NCI-H2196 treated with DMSO at 0.1 percent for 48 hours (cell line): ENCODE data around the gene SEMA4D.

ENCODE experiments used
- DNase-seq: peaks from one replicate; lab custom pipeline; 2025; ENCODE audit not compliant: unreplicated experiment; lab: John Stamatoyannopoulos, UW

Gene SEMA4D

DNA sequence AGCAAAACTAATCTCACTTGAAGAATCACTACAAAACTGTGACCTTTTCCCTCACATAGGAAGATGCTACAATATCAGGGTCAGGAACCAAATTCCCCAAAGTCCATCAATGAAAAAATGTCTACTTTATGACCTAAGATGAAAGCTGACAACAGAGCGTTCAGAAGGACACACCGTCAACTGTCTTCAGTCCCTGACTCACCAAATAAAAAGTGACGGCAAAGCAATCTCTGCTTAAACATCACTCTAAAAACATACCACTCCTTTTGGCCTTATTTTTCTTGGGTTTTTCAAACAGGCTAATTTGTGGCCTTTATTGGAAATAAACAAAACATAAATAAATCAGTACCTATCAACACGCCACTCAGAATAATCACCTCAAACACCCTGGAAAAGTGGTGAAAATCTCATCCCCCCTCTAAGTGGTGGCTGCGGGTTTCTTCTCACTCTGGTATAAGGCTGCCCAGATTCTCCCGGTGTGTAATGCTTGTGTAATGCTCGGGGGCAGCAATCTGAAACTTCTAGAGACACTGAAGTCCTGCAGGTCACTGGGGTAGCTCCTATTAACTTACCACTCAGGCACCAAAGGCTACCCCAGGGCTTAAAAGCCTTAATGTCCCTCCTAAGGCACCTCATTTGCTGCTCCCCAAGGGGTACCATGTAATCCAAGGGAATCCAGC lies 29.5 kb downstream of the SEMA4D start:
- DNase-seq: no peak

DNA sequence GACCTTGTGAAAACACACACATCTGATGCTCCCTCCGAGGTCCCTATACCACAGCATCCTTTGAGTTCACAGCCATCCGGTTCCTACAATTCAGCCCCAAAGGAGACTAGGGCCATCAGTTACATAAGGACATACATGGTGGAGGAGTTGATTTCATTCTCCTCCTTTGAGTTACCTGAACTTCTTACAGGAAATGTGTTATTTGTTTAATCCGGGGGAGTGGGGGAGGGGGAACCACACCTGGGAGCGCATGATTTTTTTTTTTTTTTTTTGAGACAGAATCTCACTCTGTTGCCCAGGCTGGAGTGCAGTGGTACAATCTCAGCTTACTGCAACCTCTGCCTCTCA lies 30.7 kb downstream of the SEMA4D start:
- no peak for DNase-seq

DNA sequence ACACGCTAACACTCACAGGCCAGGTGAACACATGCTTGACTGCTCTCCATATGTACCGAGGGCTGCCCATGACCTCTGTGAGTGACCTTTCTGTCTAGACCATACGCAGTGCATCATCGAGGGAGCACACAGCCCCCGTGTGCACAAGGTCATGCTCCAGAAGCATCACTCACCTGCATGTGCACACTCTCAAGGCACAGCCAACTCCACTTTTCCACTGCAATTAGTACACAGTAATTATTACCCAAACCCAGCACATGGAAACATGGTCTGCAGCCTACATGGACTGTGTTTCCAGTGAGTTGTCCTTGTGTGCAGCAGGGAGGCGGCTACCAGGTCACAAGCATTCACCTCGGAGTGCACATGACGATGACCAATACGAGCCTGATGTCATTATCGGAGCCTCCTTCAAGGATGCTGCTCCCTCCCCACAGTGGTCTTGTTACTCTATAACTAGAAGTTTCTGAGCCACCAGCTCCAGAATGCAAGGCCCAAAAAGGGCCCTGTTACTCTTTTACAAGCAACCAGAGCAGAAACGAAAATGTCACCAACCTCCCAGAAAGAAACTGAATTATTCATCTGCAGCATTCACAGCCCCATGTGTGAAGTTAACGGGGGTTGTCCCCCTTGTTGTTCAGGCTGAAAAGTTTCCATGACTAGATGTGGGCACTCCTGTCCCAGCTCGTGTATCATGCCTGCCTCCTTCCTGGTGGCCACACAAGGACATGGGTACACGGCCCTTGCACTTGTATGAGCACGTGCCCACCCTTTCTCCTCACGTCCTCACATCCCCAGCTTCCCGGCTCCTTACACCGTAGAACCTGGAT lies 31.2 kb downstream of the SEMA4D start:
- DNase-seq: no peak

DNA sequence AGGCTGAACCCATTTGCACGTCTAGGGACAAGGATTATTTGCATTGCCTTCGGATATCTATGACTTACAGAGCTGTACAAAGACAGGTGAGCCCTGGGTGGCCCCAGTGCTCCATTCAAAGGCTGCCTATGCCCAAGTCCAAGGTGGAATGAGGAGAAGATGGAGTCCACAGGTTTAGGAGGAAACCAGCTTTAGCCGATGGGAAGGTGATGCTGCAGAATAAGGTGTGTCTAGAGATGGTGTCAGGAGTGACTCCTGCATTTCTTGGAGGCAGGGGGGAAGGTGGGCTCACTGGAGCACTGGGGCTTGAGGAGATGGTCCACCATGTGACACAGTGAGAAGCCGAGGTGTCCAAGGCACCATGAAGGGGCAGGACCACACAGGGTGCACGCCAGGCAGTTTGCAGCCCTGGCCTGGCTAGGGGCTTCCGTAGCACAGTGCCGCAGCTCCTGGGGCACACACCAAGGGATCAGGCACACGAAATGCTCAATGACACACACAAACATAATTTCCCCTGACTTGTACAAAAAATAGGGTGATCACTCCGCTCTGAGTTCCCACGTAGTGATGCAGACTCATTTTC lies 32.1 kb downstream of the SEMA4D start:
- no peak for DNase-seq

DNA sequence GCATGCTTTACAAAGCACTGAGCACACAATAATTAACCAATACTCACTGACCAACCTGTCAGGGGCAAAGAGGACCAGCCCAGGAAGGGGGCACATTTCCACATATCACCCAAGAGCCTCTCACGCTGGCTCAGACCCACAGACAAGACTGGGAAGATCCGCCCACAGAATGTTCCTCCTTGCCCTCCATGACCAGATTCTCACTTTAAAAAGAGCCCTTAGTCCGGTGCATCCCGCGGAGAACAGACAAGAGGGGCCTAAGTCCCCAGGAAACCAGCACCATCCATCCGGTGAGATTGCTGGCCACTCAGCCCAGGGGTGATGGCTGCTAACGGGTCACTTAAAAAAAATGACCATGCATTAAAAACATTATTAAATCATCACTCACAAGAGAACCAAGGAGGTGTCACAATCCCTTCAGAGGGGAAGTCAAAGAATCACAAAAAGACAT lies 32.9 kb downstream of the SEMA4D start:
- no peak for DNase-seq

DNA sequence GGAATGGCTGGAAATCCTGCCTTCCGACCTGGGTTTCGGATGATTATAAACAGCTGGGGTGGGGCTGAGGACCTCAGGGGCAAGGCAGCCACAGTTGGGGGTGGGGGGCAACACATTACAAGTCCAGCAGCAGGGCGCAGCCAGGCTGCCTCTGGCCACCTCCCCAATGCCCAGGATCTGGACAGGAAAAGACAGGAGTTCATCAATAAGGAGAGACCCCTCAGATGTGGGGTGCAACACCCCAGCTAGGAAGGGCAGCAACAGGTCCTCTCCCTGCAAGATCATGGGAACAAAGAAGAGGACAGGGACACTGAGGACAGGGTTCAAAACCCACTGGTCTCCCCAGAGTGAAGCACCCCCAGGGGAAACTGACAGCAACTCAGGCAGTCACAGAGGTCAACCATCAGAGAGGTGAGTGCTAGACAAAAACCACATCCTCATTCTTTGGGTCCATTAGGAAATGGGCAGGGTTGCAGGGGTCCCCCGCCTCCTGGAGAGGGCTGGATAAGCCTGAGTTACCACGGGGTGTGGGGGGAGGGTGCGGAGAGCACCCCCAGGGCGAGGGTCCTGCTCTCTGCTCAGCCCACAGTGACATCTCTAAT lies 33.5 kb downstream of the SEMA4D start:
- no peak for DNase-seq

DNA sequence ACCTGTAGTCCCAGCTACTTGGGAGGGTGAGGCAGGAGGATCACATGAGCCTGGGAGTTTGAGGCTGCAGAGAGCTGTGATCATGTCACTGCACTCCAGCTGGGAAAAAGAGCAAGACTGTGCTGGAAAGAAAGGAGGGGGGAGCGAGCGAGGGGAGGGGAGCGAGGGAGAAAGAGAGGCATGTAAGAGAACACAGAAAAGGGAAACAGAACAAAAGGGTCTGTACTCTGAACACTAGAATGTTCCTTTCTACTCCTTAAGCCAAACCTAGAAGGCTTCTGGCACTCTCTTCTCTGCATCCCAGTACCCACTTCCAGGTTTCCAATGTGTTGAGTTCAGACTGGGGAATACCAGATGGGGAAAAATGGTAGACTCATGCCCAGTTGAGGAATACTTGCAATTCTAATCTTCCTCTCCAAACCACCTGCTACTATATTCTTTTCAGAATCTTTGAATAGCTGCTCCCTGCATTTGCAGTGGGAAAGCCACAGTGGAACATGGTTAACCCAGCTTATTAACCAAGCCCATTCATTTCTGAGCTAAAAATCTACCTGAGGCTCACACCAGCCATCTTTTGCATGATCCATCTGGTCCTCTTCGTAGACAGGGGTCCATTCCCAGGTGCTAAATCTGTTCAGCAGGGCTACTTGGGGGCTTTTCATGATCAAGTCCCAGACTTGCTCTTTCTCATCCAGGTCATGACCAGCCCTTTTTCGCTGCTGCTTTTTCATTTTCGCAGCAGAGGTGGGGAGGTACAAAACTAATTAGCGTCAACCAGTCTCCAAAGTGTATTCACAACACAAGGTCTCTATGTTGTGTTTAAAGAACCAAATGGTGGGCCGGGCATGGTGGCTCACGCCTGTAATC lies 34.9 kb downstream of the SEMA4D start:
- DNase-seq: no peak

DNA sequence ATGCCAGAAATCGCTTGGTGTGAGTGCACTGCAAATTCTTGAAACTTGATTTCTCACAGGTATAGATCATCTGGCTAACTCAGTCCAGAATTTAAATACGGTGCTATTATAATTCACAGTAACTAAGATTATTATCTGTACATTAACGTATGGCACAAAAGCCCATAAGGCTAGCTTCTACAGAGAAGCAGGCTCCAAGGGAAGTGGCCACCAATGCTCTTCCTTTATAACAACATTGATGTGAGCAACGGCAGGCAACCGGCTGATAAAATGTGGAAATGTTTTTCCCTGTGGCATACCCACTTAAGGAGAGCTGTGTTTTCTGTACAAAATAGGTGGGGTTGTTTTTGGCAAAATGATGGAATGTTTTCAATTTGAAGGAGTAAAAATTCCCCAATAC lies 35.7 kb downstream of the SEMA4D start:
- DNase-seq: no peak

DNA sequence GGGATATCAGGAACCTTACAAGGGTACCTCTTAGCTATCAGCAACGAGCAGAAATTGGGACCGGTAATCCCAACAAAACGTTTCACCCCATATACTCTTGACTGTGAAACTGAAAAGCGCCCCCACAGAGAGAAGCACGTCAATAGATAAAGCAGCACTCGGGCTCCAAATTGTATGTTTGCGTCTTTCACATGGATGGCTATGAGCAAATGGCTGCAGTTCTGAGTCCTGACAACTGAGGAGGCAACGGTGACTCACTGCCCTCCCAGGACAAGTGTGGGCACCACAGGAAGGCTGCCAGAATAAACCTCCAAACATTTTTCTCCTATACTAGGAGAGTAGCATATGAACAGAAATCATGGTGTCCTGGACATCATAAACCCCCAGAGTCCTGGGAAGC lies 36.6 kb downstream of the SEMA4D start:
- DNase-seq: no peak

DNA sequence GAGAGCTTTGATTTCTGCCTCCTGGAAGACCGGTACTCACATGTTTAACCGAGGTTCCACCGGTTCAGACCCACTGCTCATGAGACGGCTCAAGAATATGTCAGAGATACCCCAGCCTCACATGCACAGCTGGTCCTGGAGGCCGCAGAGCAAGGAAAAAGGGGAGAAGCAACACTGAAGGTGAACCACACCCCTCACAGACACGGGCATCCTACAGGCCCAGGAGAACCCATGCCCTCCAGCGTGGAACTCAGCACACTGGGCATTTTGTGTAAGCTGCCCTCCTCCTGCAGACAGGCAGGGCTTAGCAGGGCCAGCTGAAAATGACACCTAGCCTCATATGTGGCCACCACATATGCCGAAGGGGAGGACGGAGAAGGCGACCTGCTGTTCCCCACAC lies 37.4 kb downstream of the SEMA4D start:
- no peak for DNase-seq

DNA sequence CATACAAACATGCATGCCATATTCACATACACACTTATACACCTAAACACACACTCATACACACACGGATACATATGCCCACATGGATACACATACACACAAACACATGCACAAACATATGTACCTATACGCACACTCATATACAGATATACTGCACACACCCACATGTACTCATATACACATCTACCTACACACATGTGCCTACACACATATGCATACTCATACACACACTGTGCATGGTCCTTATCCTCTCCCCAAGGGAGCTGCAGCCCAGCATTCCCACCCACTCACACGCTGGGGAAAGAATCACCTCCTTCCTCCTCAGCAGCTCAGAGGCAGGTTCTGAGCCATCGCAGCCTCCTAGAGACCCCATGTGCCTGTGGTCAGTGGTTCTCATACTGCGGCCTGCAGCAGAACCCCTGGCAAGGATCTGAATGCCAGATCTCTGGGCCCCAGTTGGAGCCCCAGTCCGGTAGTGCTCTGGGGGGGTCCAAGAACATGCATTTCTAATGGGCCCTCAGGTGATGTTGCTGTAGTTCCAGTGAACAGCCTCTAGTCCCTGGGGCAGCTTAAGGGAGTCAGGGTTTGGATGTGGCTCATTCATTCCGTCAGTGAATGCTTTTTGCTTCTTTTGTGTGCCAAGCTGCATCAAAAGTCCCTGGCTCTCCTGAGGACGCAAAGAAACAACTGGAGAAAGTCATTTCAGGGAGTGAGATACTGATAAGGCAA lies 39.0 kb downstream of the SEMA4D start:
- DNase-seq: no peak

DNA sequence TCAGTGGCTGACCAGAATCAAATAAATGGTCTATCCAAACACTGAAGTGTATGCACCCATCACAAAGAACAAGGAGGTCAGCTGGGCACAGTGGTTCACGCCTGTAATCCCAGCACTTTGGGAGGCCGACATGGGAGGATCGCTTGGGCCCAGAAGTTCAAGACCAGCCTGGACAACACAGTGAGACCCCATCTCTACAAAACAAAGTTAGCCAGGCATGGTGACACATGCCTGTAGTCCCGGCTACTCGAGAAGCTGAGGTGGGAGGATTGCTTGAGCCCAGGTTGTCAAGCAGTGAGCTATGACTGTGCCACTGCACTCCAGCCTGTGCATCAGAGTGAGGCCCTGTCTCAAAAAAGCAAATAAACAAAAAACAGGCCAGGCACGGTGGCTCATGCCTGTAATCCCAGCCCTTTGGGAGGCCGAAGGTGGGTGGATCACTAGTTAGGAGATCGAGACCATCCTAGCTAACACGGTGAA lies 40.5 kb downstream of the SEMA4D start:
- no peak for DNase-seq

DNA sequence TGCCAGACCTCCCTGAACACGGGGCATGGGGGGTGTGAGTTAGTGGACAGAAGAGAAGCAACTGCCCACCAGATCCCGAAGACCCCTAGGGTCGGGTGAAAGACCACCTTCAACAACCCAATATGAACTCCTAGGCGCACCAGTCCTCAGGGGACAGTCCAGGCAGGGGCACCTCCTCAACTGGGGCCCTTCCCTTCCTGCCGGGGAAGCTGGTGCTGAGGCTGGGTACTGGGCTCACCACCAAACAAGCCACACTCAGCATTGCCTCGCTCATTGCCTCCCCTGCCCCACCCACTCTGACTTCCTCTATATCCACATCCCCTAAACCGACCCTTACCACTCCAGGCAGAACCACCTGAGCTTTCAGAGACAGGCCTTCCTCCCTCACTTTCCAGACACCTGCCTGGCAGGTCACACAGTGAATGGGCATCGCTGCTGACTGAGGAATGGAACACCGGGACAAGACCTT lies 42.5 kb downstream of the SEMA4D start:
- DNase-seq: no peak

DNA sequence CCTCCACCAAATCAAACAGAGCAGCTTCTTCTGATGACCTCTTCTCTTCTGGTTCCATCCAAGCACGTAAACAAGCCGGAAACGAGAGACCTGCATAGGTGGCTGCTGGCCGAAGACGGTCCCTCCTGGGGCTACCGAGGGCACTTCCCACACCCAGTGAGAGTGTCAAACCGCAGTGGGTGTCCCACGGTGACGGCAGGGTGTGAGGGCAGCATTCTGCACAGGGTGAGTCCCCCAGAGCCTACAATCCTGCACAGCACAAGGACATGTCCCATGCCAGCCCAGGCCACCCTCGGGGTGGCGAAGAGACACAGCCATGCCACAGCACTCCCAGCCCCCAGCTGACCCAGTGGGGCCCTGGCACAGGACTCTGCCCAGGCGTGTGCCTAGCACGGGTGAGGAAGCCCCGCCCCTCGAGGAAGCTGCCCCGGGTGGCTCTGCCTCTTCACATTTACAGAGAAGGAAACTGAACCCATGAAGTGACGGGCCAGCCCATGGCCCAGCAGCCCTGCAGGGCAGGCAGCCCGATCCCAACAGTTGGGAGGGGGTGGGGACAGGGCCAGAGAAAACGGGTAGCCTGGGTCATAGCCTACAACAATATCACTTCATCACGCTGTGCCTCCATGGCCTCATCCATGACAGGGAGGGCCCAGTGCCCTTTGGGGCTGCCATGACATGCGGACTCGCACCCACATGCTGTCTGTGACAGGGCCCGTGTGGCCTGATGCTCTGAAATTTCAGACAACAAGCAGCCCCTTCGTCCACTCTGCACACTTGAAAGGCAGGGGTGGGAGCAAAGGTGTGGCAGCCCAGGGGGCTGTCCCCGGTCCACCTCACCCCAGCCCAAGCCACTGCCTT lies 43.2 kb downstream of the SEMA4D start:
- DNase-seq: no peak

DNA sequence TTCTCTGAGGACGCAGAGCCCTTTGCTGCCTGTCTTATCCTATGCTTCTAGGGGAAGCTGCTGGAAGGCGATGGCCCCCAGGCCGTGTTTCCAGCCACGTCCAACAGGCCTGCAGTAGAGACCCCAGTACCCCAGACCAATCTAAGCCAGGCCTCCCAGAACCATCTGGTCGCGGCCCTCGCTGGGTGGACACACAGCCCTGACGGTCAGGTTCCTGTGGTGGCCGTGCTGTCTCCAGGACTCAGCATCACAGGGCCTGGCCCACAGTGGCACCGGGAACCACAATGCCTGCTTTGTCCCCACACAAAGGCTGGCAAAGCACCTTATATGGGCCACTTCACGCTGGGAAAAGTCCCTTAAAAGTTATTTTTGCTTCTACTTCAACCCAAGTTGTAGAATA lies 44.5 kb downstream of the SEMA4D start:
- no peak for DNase-seq

DNA sequence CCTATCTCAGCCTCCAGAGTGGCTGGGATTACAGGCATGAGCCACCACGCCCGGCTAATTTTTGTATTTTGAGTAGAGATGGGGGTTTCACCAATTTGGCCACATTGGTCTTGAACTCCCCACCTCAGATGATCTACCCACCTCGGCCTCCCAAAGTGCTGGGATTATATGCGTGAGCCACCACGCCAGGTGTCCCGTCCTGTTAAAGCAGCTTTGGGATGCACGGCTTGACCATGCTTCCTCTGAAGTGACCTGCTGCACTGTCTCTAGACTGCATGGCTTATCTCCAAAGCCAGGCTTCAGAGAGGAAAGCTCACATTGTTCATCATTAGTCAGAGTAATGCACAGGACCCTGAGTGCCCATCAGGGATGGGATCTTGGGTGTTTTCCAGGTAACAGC lies 45.4 kb downstream of the SEMA4D start:
- no peak for DNase-seq

DNA sequence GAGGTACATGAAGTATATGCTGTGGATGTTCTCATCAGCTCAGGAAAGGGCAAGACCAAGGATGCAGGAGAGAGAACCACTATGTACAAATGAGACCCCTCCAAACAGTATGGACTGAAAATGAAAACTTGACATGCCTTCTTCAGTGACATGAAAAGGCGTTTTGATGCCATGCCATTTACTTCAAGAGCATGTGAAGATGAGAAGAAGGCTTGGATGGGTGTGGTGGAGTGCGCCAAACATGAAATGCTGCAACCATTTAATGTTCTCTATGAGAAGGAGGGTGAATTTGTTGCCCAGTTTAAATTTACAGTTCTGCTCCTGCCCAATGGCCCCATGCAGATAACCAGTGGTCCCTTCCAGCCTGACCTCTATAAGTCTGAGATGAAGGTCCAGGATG lies 47.7 kb downstream of the SEMA4D start:
- DNase-seq: no peak

DNA sequence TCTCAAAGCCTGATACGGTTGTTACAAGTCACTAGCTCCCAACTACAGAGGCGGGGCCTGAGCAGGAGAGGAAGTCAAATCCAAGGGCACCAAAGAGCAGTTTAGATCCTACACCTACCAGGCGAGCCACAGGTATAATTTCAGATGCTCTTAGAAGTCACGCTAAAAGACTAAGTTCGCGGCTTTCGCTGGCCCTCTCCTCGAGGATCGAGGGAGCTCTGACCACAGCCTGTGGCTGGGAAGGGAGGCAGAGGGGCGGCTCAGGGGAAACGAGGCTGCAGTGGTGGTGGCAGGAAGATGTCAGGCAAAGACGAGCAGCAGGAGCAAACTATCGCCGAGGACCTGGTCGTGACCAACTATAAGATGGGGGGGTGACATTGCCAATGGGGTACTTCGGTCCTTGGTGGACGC lies 48.6 kb downstream of the SEMA4D start:
- DNase-seq: no peak

DNA sequence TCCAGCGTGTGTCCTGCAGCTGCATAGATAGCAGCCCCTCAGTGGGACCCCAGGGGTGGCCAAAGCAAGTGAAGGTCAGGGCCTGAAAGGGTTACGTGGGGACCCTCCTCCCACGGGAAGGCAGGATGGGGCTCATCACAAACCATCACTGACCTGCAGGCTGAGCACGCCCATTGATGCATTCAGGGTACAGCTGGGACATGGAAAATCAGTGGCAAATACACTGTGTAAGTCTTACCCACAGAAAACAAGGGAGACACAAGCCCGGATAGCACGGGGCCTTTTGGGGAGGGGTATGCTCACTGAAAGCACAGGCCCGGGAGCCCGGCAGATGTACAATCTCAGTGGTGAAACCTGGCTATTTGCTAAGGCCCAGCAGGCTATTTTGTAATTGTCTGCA lies 49.1 kb downstream of the SEMA4D start:
- no peak for DNase-seq
